PC-9 (cell line): ENCODE measurements around the gene PLCL2. TPM values are rescaled to one million over a fixed set of nuclear protein-coding genes. Genes with fewer than 3 reads are reported as not detected.

Experiments
- BruUV-seq: library from RNA; stranded (reverse); fragments of 400-500 nt; replicated peaks from 2 replicates; lab custom pipeline; 2021; lab: Mats Ljungman, UMichigan
- CTCF ChIA-PET: fragments of 300-600 bp; sonication (Branson Sonifier 250); formaldehyde crosslinking; loops from one replicate; lab custom pipeline; 2022; ENCODE audit warnings: antibody characterized with exemption; lab: Charles Lee
- POLR2A ChIA-PET: fragments of 300-600 bp; sonication (Branson Sonifier 250); formaldehyde crosslinking; loops from one replicate; lab custom pipeline; 2022; ENCODE audit warnings: antibody characterized with exemption; ENCODE audit not compliant: unreplicated experiment; lab: Charles Lee
- DNase-seq, 2 experiments: peaks; one replicate each; pipeline versions ENCODE4 v3.0.0 to v3.0.0-alpha.2; 2015 to 2022; ENCODE audit warnings: mixed read lengths in 1 of 2
- H2AFZ ChIP-seq: fragments of 200-600 bp; sonication (generic); 2 replicates; pipeline ENCODE4 v1.8.1; 2017; ENCODE audit warnings: antibody characterized with exemption
- H3F3A ChIP-seq: fragments of 200-600 bp; sonication (generic); 2 replicates; pipeline ENCODE4 v1.8.1; 2017; ENCODE audit warnings: antibody characterized with exemption, mild to moderate bottlenecking, low read depth; ENCODE audit not compliant: insufficient read depth
- H3K27ac ChIP-seq: fragments of 200-600 bp; sonication (generic); 2 replicates; pipeline ENCODE4 v1.6.1; 2016; ENCODE audit warnings: mixed run types
- H3K27me3 ChIP-seq: fragments of 200-600 bp; sonication (generic); 2 replicates; pipeline ENCODE4 v1.6.1; 2016; ENCODE audit warnings: low read depth, mixed run types; ENCODE audit not compliant: insufficient read depth
- H3K36me3 ChIP-seq: fragments of 200-600 bp; sonication (generic); 2 replicates; pipeline ENCODE4 v1.6.1; 2016; ENCODE audit warnings: low read depth, mixed run types
- H3K4me1 ChIP-seq: fragments of 200-600 bp; sonication (generic); replicated peaks from 2 replicates; pipeline ENCODE4 v1.6.1; 2016; ENCODE audit warnings: mixed run types; ENCODE audit not compliant: insufficient read depth
- H3K4me2 ChIP-seq: fragments of 200-600 bp; sonication (generic); 2 replicates; pipeline ENCODE4 v1.6.1; 2017; ENCODE audit warnings: mixed run types
- H3K4me3 ChIP-seq: fragments of 200-600 bp; sonication (generic); 2 replicates; pipeline ENCODE4 v1.6.1; 2016; ENCODE audit warnings: mixed run types
- H3K79me2 ChIP-seq: fragments of 200-600 bp; sonication (generic); 2 replicates; pipeline ENCODE4 v1.6.1; 2017; ENCODE audit warnings: low read depth, mixed run types
- H3K9me2 ChIP-seq: fragments of 200-600 bp; sonication (generic); 2 replicates; pipeline ENCODE4 v1.8.1; 2017; ENCODE audit warnings: mild to moderate bottlenecking; ENCODE audit not compliant: insufficient read depth
- H3K9me3 ChIP-seq: fragments of 200-600 bp; sonication (generic); 2 replicates; pipeline ENCODE4 v1.8.1; 2016; ENCODE audit warnings: low read depth; ENCODE audit not compliant: insufficient read depth
- H4K20me1 ChIP-seq: fragments of 200-600 bp; sonication (generic); 2 replicates; pipeline ENCODE4 v1.8.1; 2017; ENCODE audit not compliant: insufficient read depth
- EZH2 ChIP-seq: fragments of 200-600 bp; sonication (generic); IDR thresholded peaks from 2 replicates; pipeline ENCODE4 v1.8.0; 2017; ENCODE audit warnings: antibody characterized with exemption, low read depth
- intact Hi-C: fragments of 100-400 bp; cut with micrococcal nuclease; formaldehyde crosslinking; loops from one replicate; pipeline ENCODE4 v1.10.0; 2022; ENCODE audit not compliant: unreplicated experiment
- total RNA-seq: library from RNA; stranded (reverse); gene quantifications from 2 replicates; pipeline ENCODE4 v1.2.3, GENCODE V29; 2021
- TF ChIP-seq, protein P1 (sequence below): fragments of 200-600 bp; sonication (generic); conservative IDR thresholded peaks from 2 replicates; pipeline ENCODE4 v1.6.1; 2017; ENCODE audit warnings: mixed run types, antibody characterized with exemption, mild to moderate bottlenecking, moderate library complexity

Gene PLCL2
- total RNA-seq, 1 experiment from 2014 or later, result 4.6 TPM

- Histone ChIP-seq H3F3A (no peaks in the 10 kb centered on the region), H3K9me3 (no peaks in the 10 kb centered on the region; the same call in 1 of the 2 replicates), H3K27ac (no peak overlapping the region), H3K79me2 (no peaks in the 10 kb centered on the region), H3K4me2 (no peak overlapping the region), H3K4me3 (no peak overlapping the region), H2AFZ (no peak overlapping the region), H3K9me2 (no peaks in the 10 kb centered on the region), H3K4me1 (no peaks in the 10 kb centered on the region), H3K27me3 (no peaks in the 10 kb centered on the region), H4K20me1 (no peaks in the 10 kb centered on the region), H3K36me3 (no peaks in the 10 kb centered on the region)
- TF ChIP-seq EZH2, result no peak
- TF ChIP-seq, protein P1, sequence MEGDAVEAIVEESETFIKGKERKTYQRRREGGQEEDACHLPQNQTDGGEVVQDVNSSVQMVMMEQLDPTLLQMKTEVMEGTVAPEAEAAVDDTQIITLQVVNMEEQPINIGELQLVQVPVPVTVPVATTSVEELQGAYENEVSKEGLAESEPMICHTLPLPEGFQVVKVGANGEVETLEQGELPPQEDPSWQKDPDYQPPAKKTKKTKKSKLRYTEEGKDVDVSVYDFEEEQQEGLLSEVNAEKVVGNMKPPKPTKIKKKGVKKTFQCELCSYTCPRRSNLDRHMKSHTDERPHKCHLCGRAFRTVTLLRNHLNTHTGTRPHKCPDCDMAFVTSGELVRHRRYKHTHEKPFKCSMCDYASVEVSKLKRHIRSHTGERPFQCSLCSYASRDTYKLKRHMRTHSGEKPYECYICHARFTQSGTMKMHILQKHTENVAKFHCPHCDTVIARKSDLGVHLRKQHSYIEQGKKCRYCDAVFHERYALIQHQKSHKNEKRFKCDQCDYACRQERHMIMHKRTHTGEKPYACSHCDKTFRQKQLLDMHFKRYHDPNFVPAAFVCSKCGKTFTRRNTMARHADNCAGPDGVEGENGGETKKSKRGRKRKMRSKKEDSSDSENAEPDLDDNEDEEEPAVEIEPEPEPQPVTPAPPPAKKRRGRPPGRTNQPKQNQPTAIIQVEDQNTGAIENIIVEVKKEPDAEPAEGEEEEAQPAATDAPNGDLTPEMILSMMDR, result no peak
- POLR2A ChIA-PET, result no interaction called here
- no TSS peak for BruUV-seq
- CTCF ChIA-PET, result no interaction called here
- no peak for DNase-seq
- intact Hi-C loops, result no loop called here
Measured at GRCh38 chr3:16864610-16865313, 20.0 kb upstream of the PLCL2 start.

- ChIA-PET CTCF (no interaction called here), POLR2A (no interaction called here)
- no TSS peak for BruUV-seq
- H3K9me3 ChIP-seq, result no peaks in the 10 kb centered on the region; the same call in 1 of the 2 replicates
- no peaks in the 10 kb centered on the region for H3K9me2 ChIP-seq
- no peaks in the 10 kb centered on the region for H3K27me3 ChIP-seq
- no peaks in the 10 kb centered on the region for H3K4me1 ChIP-seq
- no peak overlapping the region for H3K27ac ChIP-seq
- intact Hi-C loops, result no loop called here
- H3F3A ChIP-seq, result no peaks in the 10 kb centered on the region
- TF ChIP-seq, protein P1, result no peak
- no peak for TF ChIP-seq EZH2
- no peak for DNase-seq
- no peaks in the 10 kb centered on the region for H3K36me3 ChIP-seq
- no peaks in the 10 kb centered on the region for H4K20me1 ChIP-seq
- H2AFZ ChIP-seq, result no peak overlapping the region
- no peaks in the 10 kb centered on the region for H3K79me2 ChIP-seq
- H3K4me3 ChIP-seq, result no peak overlapping the region
- no peak overlapping the region for H3K4me2 ChIP-seq
Measured at GRCh38 chr3:16865335-16865734, 19.4 kb upstream of the PLCL2 start.

GRCh38 chr3:16866571-16866970 lies 18.2 kb upstream of the PLCL2 start:
- intact Hi-C loops, result no loop called here
- ChIA-PET POLR2A (interaction anchor here (0.6 kb wide), 1 partner anchor 64 kb away, joined by 3 read pairs; no protein-coding TSS in a partner anchor), CTCF (no interaction called here)
- no peak for TF ChIP-seq EZH2
- TF ChIP-seq, protein P1, result no peak
- Histone ChIP-seq H3K4me3 (no peak overlapping the region), H3K4me1 (no peaks in the 10 kb centered on the region), H3K4me2 (no peak overlapping the region), H3K9me2 (no peaks in the 10 kb centered on the region), H3K79me2 (no peaks in the 10 kb centered on the region), H3K36me3 (no peaks in the 10 kb centered on the region), H2AFZ (no peak overlapping the region), H3K27me3 (no peaks in the 10 kb centered on the region), H3F3A (no peaks in the 10 kb centered on the region), H3K27ac (no peak overlapping the region), H4K20me1 (no peaks in the 10 kb centered on the region), H3K9me3 (no peaks in the 10 kb centered on the region; the same call in 1 of the 2 replicates)
- no peak for DNase-seq
- no TSS peak for BruUV-seq
